Vagina (tissue), 2 donors: Measurements from ENCODE around the gene BET1. TPM values are rescaled to one million over a fixed set of nuclear protein-coding genes. Genes with fewer than 3 reads are reported as not detected.

Experiments
- DNase-seq, 2 donors: peaks; one replicate each; pipeline ENCODE4 v3.0.0-alpha.2; 2017; ENCODE audit errors: extremely low spot score in 2 of 2
- H3K27ac ChIP-seq: fragments of 200-600 bp; sonication (generic); one replicate; pipeline ENCODE4 v1.5.1; 2019
- H3K27me3 ChIP-seq: fragments of 200-600 bp; sonication (generic); one replicate; pipeline ENCODE4 v1.5.1; 2019
- H3K36me3 ChIP-seq, 2 donors: fragments of 200-600 bp; sonication (generic); one replicate each; pipeline ENCODE4 v1.5.1; 2017 to 2019
- H3K4me1 ChIP-seq: fragments of 200-600 bp; sonication (generic); one replicate; pipeline ENCODE4 v1.5.1; 2019
- H3K4me3 ChIP-seq, 2 donors: fragments of 200-600 bp; sonication (generic); 1 replicate in 1 of 2; 2 replicates in 1 of 2; pipeline ENCODE4 v1.5.1; 2016 to 2019
- H3K9me3 ChIP-seq: fragments of 200-600 bp; sonication (generic); one replicate; pipeline ENCODE4 v1.5.1; 2019
- CTCF ChIP-seq, 3 experiments: fragments of 450-650 bp in 2 of 3; fragments of 200-600 bp in 1 of 3; sonication (generic) in 1 of 3; IDR thresholded peaks; one replicate each; pipeline ENCODE4 v1.5.1; 2017 to 2019; ENCODE audit warnings: antibody characterized with exemption in 3 of 3, mild to moderate bottlenecking in 2 of 3, moderate library complexity in 2 of 3
- POLR2A ChIP-seq, 2 donors: fragments of 450-650 bp; IDR thresholded peaks; one replicate each; pipeline ENCODE4 v1.6.1; 2017; ENCODE audit warnings: antibody characterized with exemption in 2 of 2, mild to moderate bottlenecking in 2 of 2, moderate library complexity in 2 of 2
- POLR2AphosphoS5 ChIP-seq, 2 donors: sonication (generic); formaldehyde crosslinking; IDR thresholded peaks; one replicate each; pipeline ENCODE4 v1.9.0; 2017; ENCODE audit warnings: antibody characterized with exemption in 2 of 2, mild to moderate bottlenecking in 2 of 2, low read depth in 1 of 2; ENCODE audit not compliant: insufficient read depth in 1 of 2
- intact Hi-C: fragments of 100-400 bp; cut with DNase I; formaldehyde crosslinking; loops from one replicate; pipeline ENCODE4 v1.15.1; 2023
- total RNA-seq: library from RNA; depleted of rRNA; stranded (reverse); fragments of >200 nt; gene quantifications from one replicate; pipeline ENCODE4 v1.2.3, GENCODE V29; 2016

Gene BET1
- total RNA-seq, 1 donor from 2014 or later: 22.1 TPM

- Histone ChIP-seq H3K27me3 (no peaks in the 10 kb centered on the region), H3K36me3 (no peaks in the 10 kb centered on the region), H3K9me3 (no peaks in the 10 kb centered on the region), H3K27ac (no peak overlapping the region), H3K4me3 (no peak overlapping the region), H3K4me1 (no peaks in the 10 kb centered on the region)
- TF ChIP-seq POLR2A (IDR thresholded peaks at IDR 0.05) (no peak), POLR2AphosphoS5 (IDR thresholded peaks at IDR 0.05; ENCODE audit: insufficient read depth in 1 of 2, low read depth in 1 of 2) (no peak), CTCF (IDR thresholded peaks at IDR 0.05) (no peak)
- no peak for DNase-seq
- intact Hi-C loops: no loop called here
Measured at GRCh38 chr7:94015538-94015937, 11.4 kb upstream of the BET1 start.

GRCh38 chr7:94012746-94013145, 8.6 kb upstream of the BET1 start:
- TF ChIP-seq POLR2A (IDR thresholded peaks at IDR 0.05): no peak
- TF ChIP-seq POLR2AphosphoS5 (IDR thresholded peaks at IDR 0.05; ENCODE audit: insufficient read depth in 1 of 2, low read depth in 1 of 2): no peak
- no peak for TF ChIP-seq CTCF (IDR thresholded peaks at IDR 0.05)
- intact Hi-C loops: no loop called here

GRCh38 chr7:94011714-94012353, 7.7 kb upstream of the BET1 start:
- H3K4me1 ChIP-seq: no peaks in the 10 kb centered on the region
- no peaks in the 10 kb centered on the region for H3K9me3 ChIP-seq
- H3K36me3 ChIP-seq: no peaks in the 10 kb centered on the region
- no peak overlapping the region for H3K27ac ChIP-seq
- H3K27me3 ChIP-seq: no peaks in the 10 kb centered on the region
- intact Hi-C loops: no loop called here
- no peak for DNase-seq
- no peak for TF ChIP-seq CTCF (IDR thresholded peaks at IDR 0.05)
- TF ChIP-seq POLR2AphosphoS5 (IDR thresholded peaks at IDR 0.05; ENCODE audit: insufficient read depth in 1 of 2, low read depth in 1 of 2): no peak
- TF ChIP-seq POLR2A (IDR thresholded peaks at IDR 0.05): no peak
- no peak overlapping the region for H3K4me3 ChIP-seq

More at GRCh38 chr7:94012746-94013145, 8.6 kb upstream of the BET1 start:
- Histone ChIP-seq H3K4me3 (no peak overlapping the region), H3K4me1 (no peaks in the 10 kb centered on the region), H3K27ac (no peak overlapping the region), H3K36me3 (no peaks in the 10 kb centered on the region), H3K9me3 (no peaks in the 10 kb centered on the region), H3K27me3 (no peaks in the 10 kb centered on the region)
- DNase-seq: no peak

- TF ChIP-seq POLR2A (IDR thresholded peaks at IDR 0.05): no peak
- TF ChIP-seq POLR2AphosphoS5 (IDR thresholded peaks at IDR 0.05; ENCODE audit: insufficient read depth in 1 of 2, low read depth in 1 of 2): no peak
- no peak for TF ChIP-seq CTCF (IDR thresholded peaks at IDR 0.05)
- intact Hi-C loops: no loop called here
- Histone ChIP-seq H3K36me3 (no peaks in the 10 kb centered on the region), H3K4me3 (no peak overlapping the region), H3K9me3 (no peaks in the 10 kb centered on the region), H3K27ac (no peak overlapping the region), H3K27me3 (no peaks in the 10 kb centered on the region), H3K4me1 (peaks cover under 1% of the 10 kb centered on the region)
- no peak for DNase-seq
Measured at GRCh38 chr7:94008537-94008936, 4.4 kb upstream of the BET1 start.

GRCh38 chr7:94005753-94006152, 1.6 kb upstream of the BET1 start:
- no peak overlapping the region for H3K27ac ChIP-seq
- H3K4me1 ChIP-seq: peaks cover 22% of the 10 kb centered on the region
- no peaks in the 10 kb centered on the region for H3K27me3 ChIP-seq
- H3K9me3 ChIP-seq: no peaks in the 10 kb centered on the region
- H3K4me3 ChIP-seq: no peak overlapping the region
- H3K36me3 ChIP-seq: no peaks in the 10 kb centered on the region
- intact Hi-C loops: no loop called here
- no peak for DNase-seq
- TF ChIP-seq POLR2A (IDR thresholded peaks at IDR 0.05) (no peak), POLR2AphosphoS5 (IDR thresholded peaks at IDR 0.05; ENCODE audit: insufficient read depth in 1 of 2, low read depth in 1 of 2) (no peak), CTCF (IDR thresholded peaks at IDR 0.05) (no peak)
